IgD-negative memory B cell (primary cell): ENCODE data around the gene UQCRC1. TPM values are rescaled to one million over a fixed set of nuclear protein-coding genes. Genes with fewer than 3 reads are reported as not detected.
A peak's percentile ranks its signal among the peaks of the same experiment; 100 is the strongest.

Experiments
- H3K27ac Mint-ChIP-seq, 3 donors: one replicate each; pipeline ENCODE4 v1.8.0; 2020 to 2022; ENCODE audit warnings: mild to moderate bottlenecking in 3 of 3, mixed read lengths in 3 of 3, moderate library complexity in 1 of 3
- H3K27me3 Mint-ChIP-seq: one replicate; pipeline ENCODE4 v1.8.0; 2021; ENCODE audit warnings: mixed read lengths
- H3K36me3 Mint-ChIP-seq: one replicate; pipeline ENCODE4 v1.8.0; 2020; ENCODE audit warnings: mild to moderate bottlenecking, mixed read lengths
- H3K4me1 Mint-ChIP-seq, 3 donors: one replicate each; pipeline ENCODE4 v1.8.0; 2020 to 2022; ENCODE audit warnings: mixed read lengths in 3 of 3, mild to moderate bottlenecking in 1 of 3
- H3K4me3 Mint-ChIP-seq, 4 donors: one replicate each; pipeline ENCODE4 v1.8.0; 2020 to 2022; ENCODE audit warnings: mild to moderate bottlenecking in 4 of 4, mixed read lengths in 4 of 4, moderate library complexity in 3 of 4
- H3K9me3 Mint-ChIP-seq, 3 donors: one replicate each; pipeline ENCODE4 v1.8.0; 2020 to 2021; ENCODE audit warnings: mixed read lengths in 3 of 3, mild to moderate bottlenecking in 1 of 3
- polyA plus RNA-seq: library from polyadenylated mRNA; unstranded; fragments of 300-500 nt; fragmentation: Illumina TruSeq; gene quantifications from one replicate; pipeline ENCODE4 v1.2.3, GENCODE V29; 2021

UQCRC1 gene
- polyA plus RNA-seq, 1 donor from 2014 or later = 147 TPM

DNA sequence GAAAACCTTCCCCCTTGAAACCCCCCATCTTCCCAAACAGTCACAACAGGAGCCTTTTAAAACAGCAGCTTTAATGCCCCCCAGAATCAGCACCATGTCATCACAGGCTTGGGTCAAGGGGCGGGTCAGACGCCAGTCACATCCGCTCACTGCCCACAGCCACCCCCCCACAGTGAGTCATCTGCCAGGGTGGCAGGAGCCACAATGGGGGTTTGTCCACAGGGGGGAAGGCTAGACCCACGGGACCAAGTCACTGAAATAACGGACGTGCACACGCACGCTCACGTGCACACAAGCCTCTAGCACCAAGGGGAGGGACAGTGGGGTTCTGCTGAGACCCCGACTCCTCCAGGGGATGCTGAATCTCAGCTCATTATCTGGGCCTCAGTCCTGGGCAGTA lies 45.4 kb downstream of the UQCRC1 start:
- H3K4me1 Mint-ChIP-seq = peaks cover 0 to 9% (median 9%) of the 10 kb centered on the region in 3 donors
- no peaks in the 10 kb centered on the region for H3K27me3 Mint-ChIP-seq
- H3K27ac Mint-ChIP-seq = no peak overlapping the region
- H3K4me3 Mint-ChIP-seq = no peak overlapping the region
- no peaks in the 10 kb centered on the region for H3K36me3 Mint-ChIP-seq
- H3K9me3 Mint-ChIP-seq = no peaks in the 10 kb centered on the region

GRCh38 chr3:48563382-48563918 lies 46.0 kb downstream of the UQCRC1 start, which contains the start of gene UCN2:
Gene UCN2 (minus strand): TSS chr3:48563781. CDS start chr3:48563124, 657 bp downstream.
- Mint-ChIP-seq H3K4me1 (peaks cover 4 to 12% (median 11%) of the 10 kb centered on the region in 3 donors), H3K27me3 (no peaks in the 10 kb centered on the region), H3K36me3 (no peaks in the 10 kb centered on the region), H3K9me3 (no peaks in the 10 kb centered on the region), H3K27ac (no peak within 1 kb of the TSS), H3K4me3 (no peak within 1 kb of the TSS)

DNA sequence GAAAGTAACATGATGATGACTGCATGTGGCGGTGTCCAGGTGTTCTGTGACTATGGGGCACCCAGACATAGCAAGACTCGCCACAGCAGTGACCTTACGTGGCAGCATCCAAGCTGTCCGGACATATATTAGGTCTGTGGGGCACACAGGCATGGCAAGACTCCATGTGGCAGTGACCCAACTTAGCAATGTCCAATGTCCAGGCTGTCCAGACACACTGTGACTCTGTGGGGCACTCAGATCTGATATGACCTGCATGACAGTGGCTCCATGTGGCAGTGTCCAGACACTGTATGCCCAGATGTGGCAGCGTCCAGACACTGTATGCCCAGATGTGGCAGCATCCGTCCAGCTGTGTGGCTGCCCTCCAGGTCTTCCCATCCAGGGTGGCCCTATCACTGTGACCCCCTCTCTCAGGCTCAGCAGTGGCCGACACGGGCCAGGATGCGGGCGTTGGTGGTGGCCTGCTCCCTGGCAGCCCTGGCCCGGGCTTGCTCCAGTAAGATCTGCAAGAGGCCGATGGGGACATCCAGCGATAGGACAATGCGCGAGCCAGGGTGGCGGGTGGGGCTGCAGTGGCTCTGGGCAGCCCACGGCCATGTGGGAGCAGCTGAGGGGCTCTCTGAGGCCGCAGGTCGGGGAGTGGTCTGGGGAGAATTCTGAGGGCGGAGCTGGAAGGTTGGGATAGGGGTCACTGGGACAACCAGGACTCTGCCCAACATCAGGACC lies 46.9 kb downstream of the UQCRC1 start:
- Mint-ChIP-seq H3K4me3 (no peak overlapping the region), H3K4me1 (peaks cover 9 to 15% (median 15%) of the 10 kb centered on the region in 3 donors), H3K9me3 (no peaks in the 10 kb centered on the region), H3K36me3 (no peaks in the 10 kb centered on the region), H3K27me3 (no peaks in the 10 kb centered on the region), H3K27ac (no peak overlapping the region)

DNA sequence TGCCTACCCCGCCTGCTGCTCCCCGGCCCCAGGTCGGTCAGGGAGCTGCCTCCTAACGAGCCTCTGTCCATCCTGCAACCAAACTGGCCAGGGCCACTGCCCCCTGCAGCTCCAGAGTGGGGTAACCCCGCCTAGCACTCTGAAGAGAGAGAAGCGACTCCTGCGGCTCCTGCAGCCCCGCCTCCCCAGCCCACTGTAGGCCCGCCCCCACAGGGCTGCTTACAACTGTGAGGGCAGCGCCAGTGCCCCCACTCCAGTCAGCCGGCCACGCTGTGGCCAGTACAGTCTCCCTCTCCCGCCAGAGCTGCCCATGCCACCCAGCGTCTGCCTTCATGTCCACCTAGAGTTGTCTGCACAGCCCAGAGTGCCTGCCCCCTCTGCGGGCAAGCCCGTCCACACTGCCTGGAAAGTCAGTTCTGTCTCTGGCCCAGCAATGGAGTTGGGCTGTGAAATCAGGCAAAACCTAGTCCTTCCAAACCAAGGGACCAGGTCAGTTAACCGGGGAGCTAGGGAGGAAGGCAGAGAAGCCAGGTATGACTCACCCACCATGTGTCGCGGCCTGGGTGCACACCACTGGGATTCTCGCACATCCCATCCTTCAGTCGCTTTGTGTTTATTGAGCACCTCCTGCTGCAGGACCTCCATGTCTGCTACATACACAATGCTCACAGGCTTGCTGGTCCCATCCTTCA lies 48.3 kb downstream of the UQCRC1 start:
- Mint-ChIP-seq H3K36me3 (no peaks in the 10 kb centered on the region), H3K27me3 (no peaks in the 10 kb centered on the region), H3K9me3 (no peaks in the 10 kb centered on the region), H3K27ac (peak overlapping the region in 1 of 3 donors; percentile 51), H3K4me3 (peak overlapping the region in 1 of 4 donors; percentile 61), H3K4me1 (peaks cover 14 to 20% (median 15%) of the 10 kb centered on the region in 3 donors)

DNA sequence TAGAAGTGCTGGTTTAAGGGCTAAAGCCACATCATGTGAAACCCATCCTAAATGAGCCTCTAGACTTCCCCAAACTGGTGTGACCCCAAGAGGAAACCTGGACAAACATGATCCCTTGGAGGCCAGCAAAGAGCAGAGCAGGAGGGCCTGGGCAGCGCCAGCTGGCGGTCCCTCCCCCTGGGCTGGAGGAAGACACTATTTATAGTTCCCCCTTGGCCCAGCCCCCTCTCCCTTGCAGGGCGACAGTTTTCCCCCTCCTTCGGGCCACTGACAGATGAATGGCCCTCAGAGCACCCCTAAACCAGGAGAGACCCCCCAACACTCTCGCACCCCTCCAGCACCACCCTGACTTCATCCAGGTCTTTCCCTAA lies 48.8 kb downstream of the UQCRC1 start:
- H3K36me3 Mint-ChIP-seq = no peaks in the 10 kb centered on the region
- no peaks in the 10 kb centered on the region for H3K27me3 Mint-ChIP-seq
- H3K9me3 Mint-ChIP-seq = no peaks in the 10 kb centered on the region
- peak overlapping the region in 1 of 3 donors; percentile 51 for H3K27ac Mint-ChIP-seq
- peaks cover 14 to 22% (median 15%) of the 10 kb centered on the region in 3 donors for H3K4me1 Mint-ChIP-seq
- H3K4me3 Mint-ChIP-seq = peak overlapping the region in 1 of 4 donors; percentile 61

GRCh38 chr3:48558493-48559134 lies 50.8 kb downstream of the UQCRC1 start:
- Mint-ChIP-seq H3K36me3 (no peaks in the 10 kb centered on the region), H3K9me3 (no peaks in the 10 kb centered on the region), H3K4me3 (peak overlapping the region in 3 of 4 donors; percentile 73 to 84 (median 80)), H3K27me3 (no peaks in the 10 kb centered on the region), H3K4me1 (peaks cover 14 to 22% (median 15%) of the 10 kb centered on the region in 3 donors), H3K27ac (peak overlapping the region in 1 of 3 donors; percentile 71)

DNA sequence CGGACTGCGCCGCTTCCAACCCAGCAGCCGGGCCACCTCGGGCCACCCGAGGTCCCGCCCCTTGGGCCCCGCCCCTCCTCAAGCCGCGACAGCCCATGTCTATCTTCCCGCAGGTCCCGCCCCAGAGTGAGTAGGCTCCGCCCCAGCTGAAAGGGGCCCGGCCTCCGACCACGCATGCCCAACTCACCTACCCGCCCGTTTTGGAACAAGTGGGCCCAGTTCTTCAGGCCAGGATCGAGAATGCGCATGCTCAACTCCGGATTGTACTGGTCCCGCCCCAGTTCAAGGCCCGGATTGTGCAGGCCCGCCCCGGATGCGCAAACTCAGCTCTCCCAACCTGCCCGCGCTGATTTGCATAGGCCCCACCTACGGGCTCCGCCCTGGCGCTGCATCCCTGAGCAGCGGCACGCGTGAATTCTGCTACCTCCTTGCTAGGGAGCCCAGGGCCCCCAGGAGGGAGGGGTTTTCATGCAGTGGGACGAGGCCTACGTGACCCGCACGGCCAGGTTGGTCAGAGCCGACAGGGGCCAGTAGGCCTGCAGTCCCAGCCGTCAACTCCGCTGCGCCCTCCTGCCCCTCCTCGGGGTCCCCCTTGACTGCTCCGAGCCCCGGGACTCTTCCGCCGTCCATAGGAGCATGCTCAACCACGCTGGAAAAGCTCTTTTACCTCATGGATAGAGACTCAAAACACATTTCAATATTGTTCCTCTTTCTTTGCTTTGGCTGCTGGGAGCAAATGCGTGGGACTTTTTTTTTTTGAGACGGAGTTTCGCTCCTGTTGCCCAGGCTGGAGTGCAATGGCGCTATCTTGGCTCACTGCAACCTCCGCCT lies 52.4 kb downstream of the UQCRC1 start, which contains the start of gene PFKFB4:
TSS of gene PFKFB4 (minus strand) at position 8 of the 831 bp plus-strand sequence. CDS start 26 bp downstream, outside the sequence.
- peaks cover 14 to 22% (median 15%) of the 10 kb centered on the region in 3 donors for H3K4me1 Mint-ChIP-seq
- H3K27ac Mint-ChIP-seq = peak within 1 kb of the TSS; percentile 51 to 93 (median 87)
- H3K9me3 Mint-ChIP-seq = no peaks in the 10 kb centered on the region
- no peaks in the 10 kb centered on the region for H3K36me3 Mint-ChIP-seq
- peak within 1 kb of the TSS; percentile 79 to 97 (median 90) for H3K4me3 Mint-ChIP-seq
- no peaks in the 10 kb centered on the region for H3K27me3 Mint-ChIP-seq

DNA sequence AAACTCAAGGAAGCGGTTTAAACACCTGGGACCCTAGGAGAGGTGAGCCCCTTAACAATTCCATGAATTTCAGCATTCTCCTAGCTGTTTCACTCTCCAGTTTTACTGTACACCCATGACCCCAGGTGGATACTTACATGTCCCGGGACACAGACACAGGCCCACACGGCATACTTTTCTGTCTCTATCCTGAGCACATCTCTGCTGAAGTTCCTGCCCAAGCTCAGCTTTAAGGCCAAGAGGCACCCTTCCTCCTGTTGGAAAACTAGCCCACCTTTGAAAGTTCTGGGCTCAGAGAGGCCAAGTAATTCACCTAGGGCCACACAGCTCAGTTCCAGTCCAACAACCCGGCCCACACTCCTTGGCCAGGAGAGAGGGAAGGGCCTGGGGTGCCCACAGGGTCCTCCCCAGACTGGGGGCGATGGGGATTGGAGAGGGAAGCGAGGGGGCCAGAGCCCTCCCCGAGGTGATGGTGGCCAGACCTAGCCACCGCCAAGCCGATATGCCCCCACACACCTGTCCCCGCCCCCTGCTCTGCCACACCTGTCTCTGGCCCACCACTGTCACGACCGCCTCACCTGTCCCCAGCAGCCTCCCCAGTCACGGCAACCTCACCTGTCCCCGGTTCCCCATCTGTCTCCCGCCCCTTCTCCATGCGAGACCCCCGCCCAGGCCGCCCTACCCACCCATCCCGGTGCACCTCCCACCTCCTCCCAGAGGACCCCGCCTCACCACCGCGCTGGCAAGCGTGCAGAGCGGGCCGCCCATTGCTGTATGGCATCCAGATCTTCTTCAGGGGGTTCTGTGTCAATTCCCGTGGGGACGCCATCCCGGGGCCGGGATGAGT lies 53.3 kb downstream of the UQCRC1 start:
- Mint-ChIP-seq H3K27me3 (no peaks in the 10 kb centered on the region), H3K27ac (peak overlapping the region; percentile 51 to 93 (median 69)), H3K4me1 (peaks cover 14 to 22% (median 15%) of the 10 kb centered on the region in 3 donors), H3K4me3 (peak overlapping the region; percentile 79 to 97 (median 90)), H3K36me3 (no peaks in the 10 kb centered on the region), H3K9me3 (no peaks in the 10 kb centered on the region)

DNA sequence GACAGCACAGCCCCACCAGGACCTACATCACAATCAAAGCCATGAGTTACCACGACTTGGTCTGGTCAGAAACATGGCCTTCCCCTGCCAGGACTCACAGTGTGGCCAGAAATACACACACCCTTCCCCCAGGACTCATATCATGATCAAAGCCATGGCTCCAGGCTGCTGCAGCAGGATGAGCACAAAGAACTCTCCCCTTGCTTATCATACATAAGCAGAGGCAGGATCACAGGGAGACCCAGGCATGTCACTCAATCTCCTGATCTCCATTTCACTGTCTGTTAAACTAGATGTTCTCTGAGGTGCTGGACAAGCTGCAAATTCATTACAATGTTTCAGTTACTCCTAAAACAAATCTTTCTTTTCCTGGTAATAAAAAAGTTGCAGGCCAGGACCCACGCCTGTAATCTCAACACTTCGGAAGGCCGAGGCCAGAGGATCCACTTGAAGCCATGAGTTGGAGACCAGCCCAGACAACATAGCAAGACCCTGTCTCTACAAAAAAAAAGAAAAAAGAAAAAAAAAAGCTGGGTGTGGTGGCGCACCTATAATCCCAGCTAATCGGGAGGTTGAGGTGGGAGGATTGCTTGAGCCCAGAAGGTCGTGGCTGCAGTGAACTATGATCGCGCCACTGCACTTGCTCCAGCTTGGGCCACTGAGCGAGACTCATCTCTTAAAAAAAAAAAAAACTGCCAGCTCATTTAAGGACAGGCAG lies 54.1 kb downstream of the UQCRC1 start:
- no peaks in the 10 kb centered on the region for H3K36me3 Mint-ChIP-seq
- peak overlapping the region in 1 of 3 donors; percentile 38 for H3K27ac Mint-ChIP-seq
- H3K4me3 Mint-ChIP-seq = peak overlapping the region in 3 of 4 donors; percentile 50 to 87 (median 58)
- no peaks in the 10 kb centered on the region for H3K9me3 Mint-ChIP-seq
- peaks cover 14 to 20% (median 16%) of the 10 kb centered on the region in 3 donors for H3K4me1 Mint-ChIP-seq
- H3K27me3 Mint-ChIP-seq = no peaks in the 10 kb centered on the region

DNA sequence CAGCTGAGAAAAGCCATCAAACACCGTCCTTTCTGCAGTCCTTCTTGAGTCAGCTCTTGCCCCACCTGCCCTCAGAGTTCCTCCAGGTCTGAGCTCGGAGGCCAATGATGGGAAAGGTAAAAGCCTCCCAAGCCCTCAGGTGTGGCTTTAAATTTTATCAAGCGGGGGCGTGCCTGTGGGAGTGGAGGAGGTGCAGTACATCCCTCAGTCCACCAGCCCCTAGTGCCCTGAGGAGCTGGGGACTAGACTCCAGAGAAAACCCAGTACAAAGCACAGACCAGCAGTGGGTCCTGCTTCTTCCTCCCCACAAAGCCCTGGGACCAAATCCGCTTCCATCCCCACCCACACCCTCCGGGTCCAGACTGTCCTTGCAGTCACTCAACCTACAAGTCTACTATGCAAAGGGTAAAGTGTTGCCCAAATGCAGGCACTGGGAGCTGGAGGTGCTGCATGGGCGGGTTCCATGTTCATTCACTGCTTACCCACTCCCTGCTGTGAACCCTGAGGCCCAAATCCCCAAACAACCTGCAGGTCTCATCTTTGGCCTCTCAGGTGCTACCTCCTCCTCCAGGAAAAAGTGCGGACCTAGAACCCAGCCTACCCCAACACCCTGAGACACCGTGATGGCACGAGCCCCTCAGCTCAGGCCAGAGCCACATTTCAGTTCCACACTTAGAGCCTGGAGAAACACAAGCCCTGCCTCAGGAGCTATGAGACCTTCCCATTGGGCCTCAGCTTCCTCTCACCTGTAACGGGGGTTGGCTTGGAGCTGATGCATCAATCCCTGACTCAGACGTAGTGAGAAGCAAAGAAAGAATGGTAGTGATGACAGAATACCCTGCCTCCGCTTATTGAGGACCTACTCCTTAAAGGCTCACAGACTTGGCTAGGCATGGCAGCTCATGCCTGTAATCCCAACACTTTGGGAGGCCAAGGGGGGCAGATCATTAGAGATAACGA lies 55.3 kb downstream of the UQCRC1 start:
- H3K27me3 Mint-ChIP-seq = no peaks in the 10 kb centered on the region
- peak overlapping the region in 1 of 4 donors; percentile 50 for H3K4me3 Mint-ChIP-seq
- no peaks in the 10 kb centered on the region for H3K9me3 Mint-ChIP-seq
- peak overlapping the region in 1 of 3 donors; percentile 43 for H3K27ac Mint-ChIP-seq
- no peaks in the 10 kb centered on the region for H3K36me3 Mint-ChIP-seq
- peaks cover 11 to 14% (median 13%) of the 10 kb centered on the region in 3 donors for H3K4me1 Mint-ChIP-seq

- Mint-ChIP-seq H3K4me1 (peaks cover 7 to 10% (median 10%) of the 10 kb centered on the region in 3 donors), H3K36me3 (no peaks in the 10 kb centered on the region), H3K27ac (no peak overlapping the region), H3K27me3 (no peaks in the 10 kb centered on the region), H3K4me3 (peak overlapping the region in 1 of 4 donors; percentile 43), H3K9me3 (no peaks in the 10 kb centered on the region)
These were observed 56.1 kb downstream of the UQCRC1 start for GRCh38 chr3:48553361-48553760.
